HepG2 (cell line): Measurements from ENCODE around the gene CCDC87. TPM values are rescaled to one million over a fixed set of nuclear protein-coding genes. Genes with fewer than 3 reads are reported as not detected.

ENCODE experiments used
- ARID3A ChIP-seq: IDR thresholded peaks from 2 replicates; pipeline ENCODE4 v1.6.1; 2012; ENCODE audit warnings: low read depth, low read length, improper control_type of control experiment
- ARID5B ChIP-seq: IDR thresholded peaks from 2 replicates; pipeline ENCODE4 v1.4.0; 2020; ENCODE audit warnings: mild to moderate bottlenecking, missing genetic modification reagents
- BRCA1 ChIP-seq: sonication (generic); formaldehyde crosslinking; IDR thresholded peaks from 2 replicates; pipeline ENCODE4 v1.4.0; 2020; ENCODE audit warnings: missing genetic modification reagents
- DR1 ChIP-seq: sonication (generic); formaldehyde crosslinking; IDR thresholded peaks from 2 replicates; pipeline ENCODE4 v1.8.0; 2021; ENCODE audit warnings: mild to moderate bottlenecking, missing genetic modification reagents, inconsistent platforms
- E2F2 ChIP-seq: sonication (generic); formaldehyde crosslinking; IDR thresholded peaks from 2 replicates; pipeline ENCODE4 v1.4.0; 2020; ENCODE audit warnings: missing genetic modification reagents, borderline replicate concordance
- HDAC2 ChIP-seq: sonication (generic); formaldehyde crosslinking; IDR thresholded peaks from 2 replicates; pipeline ENCODE4 v1.4.0; 2020; ENCODE audit warnings: missing genetic modification reagents
- HOXA5 ChIP-seq: sonication (generic); formaldehyde crosslinking; IDR thresholded peaks from 2 replicates; pipeline ENCODE4 v1.4.0; 2020; ENCODE audit warnings: missing genetic modification reagents
- KAT8 ChIP-seq: IDR thresholded peaks from 2 replicates; pipeline ENCODE4 v1.6.1; 2016; ENCODE audit warnings: missing genetic modification reagents, missing compliant biosample characterization
- MAFF ChIP-seq: IDR thresholded peaks from 2 replicates; pipeline ENCODE4 v1.6.1; 2011; ENCODE audit warnings: low read depth, low read length, improper control_type of control experiment
- MIXL1 ChIP-seq: IDR thresholded peaks from 2 replicates; pipeline ENCODE4 v1.6.1; 2016
- NCOA2 ChIP-seq: sonication (generic); formaldehyde crosslinking; IDR thresholded peaks from 2 replicates; pipeline ENCODE4 v1.8.0; 2022; ENCODE audit warnings: inconsistent platforms
- REL ChIP-seq: sonication (generic); formaldehyde crosslinking; conservative IDR thresholded peaks from 2 replicates; pipeline ENCODE4 v1.8.0; 2022; ENCODE audit warnings: mild to moderate bottlenecking, missing genetic modification reagents, moderate library complexity
- SOX13 ChIP-seq, 3 experiments: fragments of 450-650 bp in 1 of 3; sonication (generic) in 1 of 3; formaldehyde crosslinking in 1 of 3; IDR thresholded peaks in 2 of 3; conservative IDR thresholded peaks in 1 of 3; 2 replicates each; pipeline versions ENCODE4 v1.5.0 to v1.6.1; 2016 to 2020; ENCODE audit warnings: antibody characterized with exemption in 1 of 3, mild to moderate bottlenecking in 1 of 3, missing compliant biosample characterization in 1 of 3, missing genetic modification reagents in 1 of 3, moderate library complexity in 1 of 3
- SOX6 ChIP-seq, 2 experiments: fragments of 450-650 bp in 1 of 2; sonication (generic) in 1 of 2; formaldehyde crosslinking in 1 of 2; IDR thresholded peaks; 2 replicates each; pipeline versions ENCODE4 v1.4.0 to v1.6.1; 2017 to 2020; ENCODE audit warnings: antibody characterized with exemption in 1 of 2, mild to moderate bottlenecking in 1 of 2, missing genetic modification reagents in 1 of 2
- STAT5B ChIP-seq: sonication (generic); formaldehyde crosslinking; IDR thresholded peaks from 2 replicates; pipeline ENCODE4 v1.4.0; 2020; ENCODE audit warnings: missing genetic modification reagents
- ZNF501 ChIP-seq: sonication (generic); formaldehyde crosslinking; IDR thresholded peaks from 2 replicates; pipeline ENCODE4 v1.5.1; 2020; ENCODE audit warnings: mild to moderate bottlenecking, moderate library complexity, missing genetic modification reagents
- ZNF614 ChIP-seq: IDR thresholded peaks from 2 replicates; pipeline ENCODE4 v1.6.1; 2018; ENCODE audit warnings: missing biosample characterization, missing genetic modification reagents, inconsistent platforms, borderline replicate concordance
- ZNF768 ChIP-seq: sonication (generic); formaldehyde crosslinking; IDR thresholded peaks from 2 replicates; pipeline ENCODE4 v1.4.0; 2020; ENCODE audit warnings: missing genetic modification reagents
- ZNF777 ChIP-seq: sonication (generic); formaldehyde crosslinking; IDR thresholded peaks from 2 replicates; pipeline ENCODE4 v1.4.0; 2020; ENCODE audit warnings: missing genetic modification reagents
- polyA plus RNA-seq, 8 experiments: library from polyadenylated mRNA; depleted of rRNA in 3 of 8; stranded (reverse) in 7 of 8; unstranded in 1 of 8; fragments of >200 nt; fragmentation: Illumina TruSeq in 4 of 8; extraction: Trizol in 4 of 8; gene quantifications; 2 replicates each; pipeline versions ENCODE4 v1.2.1 to v1.2.3, GENCODE V29; 2011 to 2016; ENCODE audit warnings: low read depth in 4 of 8, missing spikeins in 1 of 8, mixed read lengths in 1 of 8; ENCODE audit not compliant: insufficient read depth in 1 of 8
- total RNA-seq, 5 experiments: library from RNA; depleted of rRNA; stranded (reverse); fragments of >200 nt; fragmentation: Illumina TruSeq; extraction: Trizol; gene quantifications; 2 replicates each; pipeline ENCODE4 v1.2.3, GENCODE V29; 2016; ENCODE audit warnings: low read depth in 1 of 5
- TF ChIP-seq, protein P1 (sequence below): sonication (generic); formaldehyde crosslinking; IDR thresholded peaks from 2 replicates; pipeline ENCODE4 v1.5.1; 2020; ENCODE audit warnings: mild to moderate bottlenecking, missing genetic modification reagents

The CCDC87 gene
- total and polyA plus RNA-seq, 2 of the 13 experiments (the other 11 are each of a cell fraction or from before 2014, with no cell fraction given): 0.05 to 0.42 TPM

DNA sequence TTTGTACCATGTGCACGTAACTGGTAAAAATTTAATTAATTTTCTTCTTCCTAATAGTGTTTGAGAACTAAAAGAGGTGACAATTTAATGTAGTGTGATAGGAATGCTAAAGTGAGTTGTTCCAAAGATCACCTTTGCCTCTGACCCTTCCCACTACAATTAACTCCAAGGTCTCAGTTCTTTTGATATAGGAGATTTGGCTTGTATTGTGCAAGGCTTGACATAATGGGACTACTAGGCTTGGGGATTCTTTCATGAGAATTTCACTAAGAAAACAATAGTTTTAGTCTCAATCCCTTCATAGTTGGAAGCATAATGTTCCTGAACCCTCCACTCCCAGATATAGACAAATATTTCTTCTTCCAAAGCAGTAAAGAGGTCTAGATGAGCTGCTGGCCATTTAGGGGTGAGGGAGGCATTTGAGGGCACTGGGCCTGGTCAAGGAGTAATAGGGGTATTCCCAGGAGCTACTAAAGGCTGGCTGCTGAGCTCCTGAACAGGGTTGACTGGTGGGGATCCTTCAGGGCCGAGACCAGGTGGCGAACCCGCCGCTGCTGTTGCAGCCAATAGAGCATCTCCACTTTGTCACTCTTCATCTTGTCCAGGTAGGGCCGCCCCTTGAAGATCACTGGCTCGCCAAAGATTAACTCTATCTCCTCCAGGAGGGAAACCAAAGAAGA lies 2.7 kb downstream of the CCDC87 start (continued):
- TF ChIP-seq HDAC2 (CRISPR knock-in tag): peak; percentile 28; the same call in 1 of the 2 replicates
- no peak for TF ChIP-seq STAT5B (CRISPR knock-in tag)
- TF ChIP-seq, protein P1, sequence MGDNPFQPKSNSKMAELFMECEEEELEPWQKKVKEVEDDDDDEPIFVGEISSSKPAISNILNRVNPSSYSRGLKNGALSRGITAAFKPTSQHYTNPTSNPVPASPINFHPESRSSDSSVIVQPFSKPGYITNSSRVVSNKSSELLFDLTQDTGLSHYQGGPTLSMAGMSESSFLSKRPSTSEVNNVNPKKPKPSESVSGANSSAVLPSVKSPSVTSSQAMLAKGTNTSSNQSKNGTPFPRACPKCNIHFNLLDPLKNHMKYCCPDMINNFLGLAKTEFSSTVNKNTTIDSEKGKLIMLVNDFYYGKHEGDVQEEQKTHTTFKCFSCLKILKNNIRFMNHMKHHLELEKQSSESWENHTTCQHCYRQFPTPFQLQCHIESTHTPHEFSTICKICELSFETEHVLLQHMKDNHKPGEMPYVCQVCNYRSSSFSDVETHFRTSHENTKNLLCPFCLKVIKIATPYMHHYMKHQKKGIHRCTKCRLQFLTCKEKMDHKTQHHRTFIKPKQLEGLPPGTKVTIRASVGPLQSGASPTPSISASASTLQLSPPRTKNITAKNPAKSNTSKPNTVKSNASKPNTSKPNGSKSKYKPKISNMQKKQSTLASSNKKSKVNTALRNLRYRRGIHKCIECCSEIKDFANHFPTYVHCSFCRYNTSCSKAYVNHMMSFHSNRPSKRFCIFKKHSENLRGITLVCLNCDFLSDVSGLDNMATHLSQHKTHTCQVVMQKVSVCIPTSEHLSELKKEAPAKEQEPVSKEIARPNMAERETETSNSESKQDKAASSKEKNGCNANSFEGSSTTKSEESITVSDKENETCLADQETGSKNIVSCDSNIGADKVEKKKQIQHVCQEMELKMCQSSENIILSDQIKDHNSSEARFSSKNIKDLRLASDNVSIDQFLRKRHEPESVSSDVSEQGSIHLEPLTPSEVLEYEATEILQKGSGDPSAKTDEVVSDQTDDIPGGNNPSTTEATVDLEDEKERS (CRISPR knock-in tag): no peak
- TF ChIP-seq ZNF614 (CRISPR knock-in tag): 0 out of 2 replicates have a peak, but pooled peaks have one; percentile 17
- TF ChIP-seq HOXA5: no peak
- peak; percentile 44; the same call in 1 of the 2 replicates for TF ChIP-seq SOX13 (IDR thresholded peaks at IDR 0.05)
- peak in 1 of 2 experiments; percentile 94; a peak in 2 of 4 replicates for TF ChIP-seq SOX13 (CRISPR knock-in tag; conservative IDR thresholded peaks at IDR 0.05 in 1 of 2, IDR thresholded peaks at IDR 0.05 in 1 of 2)
- TF ChIP-seq SOX6 (IDR thresholded peaks at IDR 0.05): no peak
- peak; percentile 61; the same call in 1 of the 2 replicates for TF ChIP-seq SOX6 (CRISPR knock-in tag; IDR thresholded peaks at IDR 0.05)
- no peak for TF ChIP-seq ZNF768 (CRISPR knock-in tag)
- no peak for TF ChIP-seq DR1 (CRISPR knock-in tag)
- no peak for TF ChIP-seq BRCA1 (CRISPR knock-in tag)
- no peak for TF ChIP-seq ZNF777 (CRISPR knock-in tag)
- TF ChIP-seq ARID3A: peak; percentile 45; the same call in 1 of the 2 replicates
- TF ChIP-seq E2F2 (CRISPR knock-in tag): no peak
- peak; percentile 47; the same call in 1 of the 2 replicates for TF ChIP-seq ARID5B (CRISPR knock-in tag)
- no peak for TF ChIP-seq ZNF501 (CRISPR knock-in tag)
- TF ChIP-seq REL: no peak
- peak; percentile 59; the same call in 1 of the 2 replicates for TF ChIP-seq NCOA2 (CRISPR knock-in tag)
- TF ChIP-seq MAFF: no peak
- TF ChIP-seq MIXL1 (CRISPR knock-in tag): peak; percentile 49; the same call in 1 of the 2 replicates
- no peak for TF ChIP-seq KAT8
